ENCODE results near the gene SLC9A9. TPM values are rescaled to one million over a fixed set of nuclear protein-coding genes. Genes with fewer than 3 reads are reported as not detected.

The SLC9A9 gene
- polyA plus RNA-seq, 1 of the 3 experiments (the other 2 are of a cell fraction): 0.05 TPM

GRCh38 chr3:143718463-143718862 is 129.8 kb downstream of the SLC9A9 start (continued):
- no peak for TF ChIP-seq ELF1 (IDR thresholded peaks at IDR 0.05)
- TF ChIP-seq EZH2phosphoT487 (IDR thresholded peaks at IDR 0.05; ENCODE audit: borderline replicate concordance, low read depth): no peak
- TF ChIP-seq YY1 (IDR thresholded peaks at IDR 0.05; ENCODE audit: low read depth): no peak

DNA sequence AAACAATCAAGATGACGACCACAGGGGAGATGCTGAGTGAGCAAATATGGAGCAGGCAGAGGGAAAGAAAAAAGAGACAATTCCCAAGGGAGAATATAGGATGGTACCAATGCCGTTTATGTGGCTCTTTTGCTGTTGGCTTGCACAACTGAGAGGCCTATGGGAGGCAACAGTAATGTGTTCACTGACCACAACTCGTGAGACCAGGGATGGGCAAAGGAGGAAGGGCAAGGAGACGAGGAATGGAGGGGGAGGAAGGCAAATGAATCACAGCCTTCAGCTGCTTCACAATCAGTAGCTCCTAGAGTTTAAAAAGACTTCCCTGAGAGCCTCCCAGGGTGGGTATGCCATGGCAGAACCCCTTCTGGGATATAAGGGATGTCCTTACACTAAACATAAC is 131.5 kb downstream of the SLC9A9 start:
- no peak overlapping the region for H2AFZ ChIP-seq (ENCODE audit: low read depth)
- no peaks in the 10 kb centered on the region for H3F3A ChIP-seq (replicated peaks; ENCODE audit: insufficient read depth)
- H3K4me1 ChIP-seq (ENCODE audit: control insufficient read depth in 1 of 2, insufficient read depth in 2 of 2, low read depth in 1 of 2, low read length in 1 of 2): no peaks in the 10 kb centered on the region
- DNase-seq: no peak
- H3K9me3 ChIP-seq: no peaks in the 10 kb centered on the region
- no peaks in the 10 kb centered on the region for H3K79me2 ChIP-seq (ENCODE audit: insufficient read depth)
- TF ChIP-seq IRF3 (IDR thresholded peaks at IDR 0.05; ENCODE audit: low read depth, low read length): no peak
- H4K20me1 ChIP-seq (ENCODE audit: insufficient read depth): no peaks in the 10 kb centered on the region
- ChIA-PET CTCF (no interaction called here), POLR2A (no interaction called here)
- H3K4me2 ChIP-seq: no peak overlapping the region
- no peaks in the 10 kb centered on the region for H3K36me3 ChIP-seq (replicated peaks in 1 of 2; ENCODE audit: control insufficient read depth in 1 of 2, insufficient read depth in 2 of 2, low read length in 1 of 2)
- H3K9me2 ChIP-seq: no peaks in the 10 kb centered on the region
- H3K27ac ChIP-seq (ENCODE audit: low read depth in 2 of 2, low read length in 1 of 2): no peak overlapping the region
- H3K27me3 ChIP-seq (ENCODE audit: insufficient read depth): 0 out of 2 replicates have a peak, but pooled peaks cover 4% of the 10 kb centered on the region
- WGBS (ENCODE audit: low lambda C conversion rate): 1% methylated on average over 4 of the region's 4 CpGs
- no peak overlapping the region for H3K4me3 ChIP-seq (ENCODE audit: low read depth in 2 of 2, low read length in 1 of 2)
- H3K9ac ChIP-seq: no peak overlapping the region

GRCh38 chr3:143712522-143712921 is 135.7 kb downstream of the SLC9A9 start:
- Histone ChIP-seq H3K79me2 (ENCODE audit: insufficient read depth) (no peaks in the 10 kb centered on the region), H3K9ac (no peak overlapping the region), H3K36me3 (replicated peaks in 1 of 2; ENCODE audit: control insufficient read depth in 1 of 2, insufficient read depth in 2 of 2, low read length in 1 of 2) (no peaks in the 10 kb centered on the region), H3K4me1 (ENCODE audit: control insufficient read depth in 1 of 2, insufficient read depth in 2 of 2, low read depth in 1 of 2, low read length in 1 of 2) (no peaks in the 10 kb centered on the region), H2AFZ (ENCODE audit: low read depth) (no peak overlapping the region), H3K4me2 (no peak overlapping the region), H3K9me2 (no peaks in the 10 kb centered on the region), H4K20me1 (ENCODE audit: insufficient read depth) (no peaks in the 10 kb centered on the region), H3K27me3 (ENCODE audit: insufficient read depth) (no peaks in the 10 kb centered on the region; the same call in 1 of the 2 replicates), H3K4me3 (ENCODE audit: low read depth in 2 of 2, low read length in 1 of 2) (no peak overlapping the region), H3K9me3 (no peaks in the 10 kb centered on the region), H3K27ac (ENCODE audit: low read depth in 2 of 2, low read length in 1 of 2) (no peak overlapping the region), H3F3A (replicated peaks; ENCODE audit: insufficient read depth) (no peaks in the 10 kb centered on the region)
- TF ChIP-seq IRF3 (IDR thresholded peaks at IDR 0.05; ENCODE audit: low read depth, low read length): no peak
- TF ChIP-seq FOSL2 (IDR thresholded peaks at IDR 0.05; ENCODE audit: borderline replicate concordance, low read depth): no peak
- TF ChIP-seq, protein P1, sequence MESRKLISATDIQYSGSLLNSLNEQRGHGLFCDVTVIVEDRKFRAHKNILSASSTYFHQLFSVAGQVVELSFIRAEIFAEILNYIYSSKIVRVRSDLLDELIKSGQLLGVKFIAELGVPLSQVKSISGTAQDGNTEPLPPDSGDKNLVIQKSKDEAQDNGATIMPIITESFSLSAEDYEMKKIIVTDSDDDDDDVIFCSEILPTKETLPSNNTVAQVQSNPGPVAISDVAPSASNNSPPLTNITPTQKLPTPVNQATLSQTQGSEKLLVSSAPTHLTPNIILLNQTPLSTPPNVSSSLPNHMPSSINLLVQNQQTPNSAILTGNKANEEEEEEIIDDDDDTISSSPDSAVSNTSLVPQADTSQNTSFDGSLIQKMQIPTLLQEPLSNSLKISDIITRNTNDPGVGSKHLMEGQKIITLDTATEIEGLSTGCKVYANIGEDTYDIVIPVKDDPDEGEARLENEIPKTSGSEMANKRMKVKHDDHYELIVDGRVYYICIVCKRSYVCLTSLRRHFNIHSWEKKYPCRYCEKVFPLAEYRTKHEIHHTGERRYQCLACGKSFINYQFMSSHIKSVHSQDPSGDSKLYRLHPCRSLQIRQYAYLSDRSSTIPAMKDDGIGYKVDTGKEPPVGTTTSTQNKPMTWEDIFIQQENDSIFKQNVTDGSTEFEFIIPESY (IDR thresholded peaks at IDR 0.05; ENCODE audit: borderline replicate concordance, low read depth): no peak
- TF ChIP-seq MAX (IDR thresholded peaks at IDR 0.05; ENCODE audit: low read depth): no peak
- no peak for TF ChIP-seq MEF2A (IDR thresholded peaks at IDR 0.05; ENCODE audit: borderline replicate concordance, low read depth)
- TF ChIP-seq RAD21 (IDR thresholded peaks at IDR 0.05; ENCODE audit: low read length): no peak
- no peak for TF ChIP-seq SIN3A (IDR thresholded peaks at IDR 0.05; ENCODE audit: borderline replicate concordance, low read depth, low read length)
- no peak for TF ChIP-seq SMC3 (IDR thresholded peaks at IDR 0.05; ENCODE audit: low read depth, low read length)
- no peak for DNase-seq
- CTCF ChIA-PET: interaction anchor here (1.0 kb wide), 1 partner anchor 38 kb away, joined by 6 read pairs; no protein-coding TSS in a partner anchor
- POLR2A ChIA-PET: no interaction called here

Measured in SK-N-SH (cell line).